ACHN (cell line): ENCODE data around the gene CPSF2.
"Not testable (repeated sequence)": the region's sequence is repeated elsewhere in the genome, so short reads cannot be mapped to it uniquely, and the experiment has no call there.

Source experiments
- DNase-seq: peaks from one replicate; pipeline ENCODE4 v3.0.0-alpha.2; 2015
- in situ Hi-C: cut with HindIII; loops from 2 replicates; pipeline ENCODE4 v1.10.0; 2017; ENCODE audit warnings: low sequenced_read_pairs, low pct_ligation_motif_present, low pct_unique_long_range_greater_than_20kb

CPSF2 gene

DNA sequence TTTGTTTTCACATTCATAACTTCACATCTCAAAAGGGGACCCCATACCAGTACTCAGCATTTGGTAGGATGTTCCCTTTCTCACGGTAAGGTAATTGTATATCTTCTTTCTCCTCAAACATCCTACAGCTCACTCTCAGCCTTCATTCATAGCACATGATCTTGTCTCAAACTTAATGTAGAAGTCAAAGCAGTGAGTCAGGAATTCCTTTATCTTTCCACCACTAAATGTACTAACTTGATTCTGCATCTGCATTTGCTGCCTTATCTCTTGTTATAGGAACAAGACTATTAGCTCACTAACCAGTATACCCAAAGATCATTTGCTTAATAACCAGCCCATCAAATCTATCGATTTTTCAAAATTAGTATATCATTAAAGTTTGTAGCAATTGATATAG lies 22.9 kb downstream of the CPSF2 start:
- DNase-seq, result peak; percentile 25
- in situ Hi-C loops, result no loop called here

DNA sequence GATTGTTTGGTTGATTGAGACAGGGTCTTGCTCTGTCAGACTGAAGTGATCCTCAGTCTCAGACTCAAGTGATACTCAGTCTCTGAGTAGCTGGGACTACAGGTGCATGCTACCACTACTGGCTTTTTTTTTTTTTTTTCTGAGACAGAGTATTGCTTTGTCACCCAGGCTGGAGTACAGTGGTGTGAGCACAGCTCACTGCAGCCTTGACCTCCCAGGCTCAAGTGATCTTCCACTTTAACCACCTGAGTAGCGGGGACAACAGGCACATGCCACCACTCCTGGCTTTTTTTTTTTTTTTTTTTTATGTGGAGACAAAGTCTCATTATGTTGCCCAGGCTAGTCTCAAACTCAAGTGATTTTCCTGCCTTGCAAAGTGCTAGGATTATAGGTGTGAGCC lies 31.8 kb downstream of the CPSF2 start:
- DNase-seq, result no peak
- in situ Hi-C loops, result no loop called here

DNA sequence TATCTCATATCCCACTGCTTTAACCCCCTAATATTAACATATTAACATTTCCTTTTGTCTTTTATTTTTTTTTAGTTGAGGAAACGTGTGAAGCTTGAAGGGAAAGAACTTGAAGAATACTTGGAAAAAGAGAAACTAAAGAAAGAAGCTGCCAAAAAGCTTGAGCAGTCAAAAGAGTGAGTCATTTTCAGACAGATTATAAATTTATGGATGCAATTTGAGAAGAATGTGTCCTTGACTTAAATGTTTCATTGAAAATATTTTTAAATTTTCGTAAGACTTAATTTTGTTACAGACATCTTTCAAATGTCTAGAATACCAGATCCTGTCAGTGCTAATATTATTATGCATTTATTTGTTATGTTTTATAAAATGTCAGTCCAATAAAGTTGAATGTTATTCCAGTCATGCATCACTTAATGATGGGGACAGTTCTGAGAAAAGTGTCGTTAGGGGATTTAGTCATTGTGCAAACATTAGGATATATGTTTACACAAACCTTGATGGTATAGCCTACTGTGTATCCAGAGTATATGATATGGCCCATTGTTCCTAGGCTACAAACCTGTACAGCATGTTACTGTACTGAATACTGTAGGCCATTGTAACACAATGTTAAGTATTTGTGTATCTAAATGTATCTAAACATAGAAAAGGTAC lies 32.6 kb downstream of the CPSF2 start:
- no peak for DNase-seq
- in situ Hi-C loops, result no loop called here

DNA sequence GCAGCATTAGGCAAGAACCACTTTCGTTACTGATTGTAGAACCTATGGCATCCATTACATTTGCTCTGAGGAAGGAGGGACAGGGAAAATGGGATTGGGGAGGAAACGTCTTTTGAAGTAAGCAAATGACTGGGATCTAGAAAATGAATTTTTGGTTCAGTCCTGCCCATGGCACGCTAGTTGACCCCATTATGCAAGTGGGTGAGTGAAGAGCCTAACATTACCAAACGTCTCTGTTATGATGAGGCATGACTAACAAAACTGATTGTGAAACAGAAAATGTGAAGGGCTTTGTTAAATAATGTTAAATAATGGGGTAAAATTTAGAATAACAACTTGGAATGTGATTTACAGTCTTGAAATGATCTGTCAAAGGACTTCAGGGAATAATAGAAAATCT lies 38.9 kb downstream of the CPSF2 start:
- in situ Hi-C loops, result no loop called here

DNA sequence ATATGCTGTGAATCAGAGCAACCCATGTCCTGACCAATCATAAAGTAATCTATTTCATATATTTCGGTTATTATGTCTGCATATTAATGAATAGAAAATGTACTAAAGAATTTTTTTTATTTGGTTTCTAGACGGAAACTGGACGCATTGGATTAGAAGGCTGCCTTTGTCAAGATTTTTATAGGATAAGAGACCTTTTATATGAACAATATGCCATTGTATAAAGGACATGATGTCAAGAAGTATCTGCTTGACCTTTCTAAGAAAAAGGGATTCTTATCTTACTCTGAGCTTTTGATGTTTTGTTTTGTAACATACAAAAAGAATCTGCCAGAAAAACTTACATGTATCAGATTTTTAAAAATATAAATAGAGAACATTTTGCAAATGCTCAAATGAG lies 39.8 kb downstream of the CPSF2 start:
- DNase-seq, result no peak
- in situ Hi-C loops, result no loop called here

More for the DNA sequence above, 38.9 kb downstream of the CPSF2 start:
- DNase-seq, result no peak

DNA sequence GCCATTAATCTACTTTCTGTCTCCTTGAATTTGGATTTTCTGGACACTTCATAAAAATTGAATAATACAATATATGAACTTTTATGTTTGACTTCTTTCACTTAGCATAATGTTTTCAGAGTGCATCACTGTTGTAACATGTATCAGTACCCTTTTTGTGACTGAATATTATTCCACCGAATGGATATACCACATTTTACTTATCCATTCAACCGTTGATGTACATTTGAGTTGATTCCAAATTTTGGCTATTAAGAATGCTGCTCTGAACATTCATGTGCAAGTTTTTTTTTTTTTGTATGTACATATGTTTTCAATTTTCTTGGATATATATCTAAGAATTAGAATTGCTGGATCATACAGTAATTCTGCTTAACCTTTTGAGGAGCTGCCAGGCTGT lies 43.2 kb downstream of the CPSF2 start:
- in situ Hi-C loops, result no loop called here
- DNase-seq, result no peak

DNA sequence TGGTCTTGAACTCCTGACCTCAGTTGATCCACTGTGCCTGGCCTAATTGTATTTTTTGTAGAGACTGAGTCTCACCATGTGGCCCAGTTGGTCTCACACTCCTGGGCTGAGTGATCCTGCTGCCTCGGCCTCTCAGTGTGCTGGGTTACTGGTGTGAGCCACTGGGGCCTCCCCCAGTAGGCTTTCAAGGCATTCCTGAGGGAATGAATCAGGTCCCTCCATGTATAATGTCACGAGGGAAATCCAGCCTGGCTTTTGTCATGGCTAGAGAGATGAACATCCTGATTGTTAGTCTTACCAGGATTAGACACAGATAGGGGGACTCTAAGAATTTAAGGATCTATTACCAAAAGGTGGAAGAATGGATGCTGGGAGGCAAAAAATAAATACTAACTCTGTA lies 51.9 kb downstream of the CPSF2 start:
- in situ Hi-C loops, result no loop called here
- no peak for DNase-seq

DNA sequence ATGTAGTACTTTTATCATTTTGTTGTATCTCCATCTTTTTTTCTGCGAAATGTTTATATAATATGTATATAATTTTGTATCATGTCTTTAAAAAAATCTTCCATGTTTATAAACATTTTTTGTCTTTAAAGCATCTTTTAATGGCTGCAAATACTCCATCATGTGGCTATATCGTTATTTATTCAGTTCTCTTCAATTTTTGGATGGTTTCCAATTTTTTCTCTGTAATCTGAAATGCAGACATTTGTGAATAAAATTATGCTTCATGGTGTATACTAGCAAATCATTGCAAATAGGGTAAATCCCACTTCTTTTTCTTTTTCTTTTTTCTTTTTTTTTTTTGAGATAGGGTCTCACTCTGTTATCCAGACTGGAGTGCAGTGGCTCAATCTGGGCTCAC lies 54.0 kb downstream of the CPSF2 start:
- in situ Hi-C loops, result no loop called here
- DNase-seq, result no peak

DNA sequence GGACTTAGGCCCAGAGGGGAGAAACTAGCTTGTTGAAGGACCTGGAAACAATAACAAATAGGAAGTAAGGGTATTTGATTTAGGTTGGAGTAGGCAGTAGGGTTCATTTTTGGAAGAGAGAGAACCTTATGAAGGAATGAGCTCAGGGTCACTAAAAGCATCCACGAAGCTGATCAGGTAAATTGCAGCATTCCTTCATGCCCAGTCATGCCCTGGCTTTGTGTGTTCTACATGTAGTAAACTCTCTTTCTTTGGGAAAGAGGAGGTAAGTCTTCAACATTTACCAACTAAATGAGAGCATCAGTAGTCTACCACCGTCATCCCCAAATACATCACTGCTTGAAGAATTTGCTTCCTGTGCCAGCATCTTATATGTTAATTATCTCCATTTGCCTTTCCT lies 54.7 kb downstream of the CPSF2 start:
- DNase-seq, result no peak
- in situ Hi-C loops, result no loop called here

DNA sequence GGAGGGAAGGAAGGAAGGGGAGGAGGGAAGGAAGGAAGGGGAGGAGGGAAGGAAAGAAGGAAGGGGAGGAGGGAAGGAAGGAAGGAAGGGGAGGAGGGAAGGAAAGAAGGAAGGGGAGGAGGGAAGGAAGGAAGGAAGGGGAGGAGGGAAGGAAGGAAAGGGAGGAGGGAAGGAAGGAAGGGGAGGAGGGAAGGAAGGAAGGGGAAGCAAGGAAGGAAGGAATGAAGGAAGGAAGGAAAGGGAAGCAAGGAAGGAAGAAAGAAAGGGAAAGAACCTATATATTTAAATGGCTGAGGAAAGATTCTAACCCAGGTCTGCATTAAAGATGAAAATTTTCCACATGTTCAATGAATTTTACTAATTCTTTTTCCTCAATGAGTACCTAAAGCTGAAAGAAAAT lies 57.4 kb downstream of the CPSF2 start:
- in situ Hi-C loops, DNase-seq: not testable (repeated sequence)

DNA sequence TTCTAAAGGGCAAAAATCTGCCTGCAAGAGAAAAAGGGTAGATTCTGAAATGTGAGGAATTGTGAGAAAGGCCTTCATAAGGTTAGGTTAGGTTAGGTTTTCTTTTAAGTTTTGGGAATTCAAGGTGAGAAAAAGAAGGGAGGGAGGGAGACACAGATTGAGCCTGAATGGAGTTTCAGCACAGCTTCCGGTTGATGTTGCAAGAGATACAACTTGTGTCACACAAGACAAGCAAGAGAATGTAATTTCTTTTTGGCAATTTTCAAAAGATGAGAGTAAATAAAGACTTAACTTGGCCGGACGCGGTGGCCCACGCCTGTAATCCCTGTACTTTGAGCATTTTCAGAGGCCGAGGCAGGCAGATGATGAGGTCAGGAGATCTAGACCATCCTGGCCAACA lies 63.8 kb downstream of the CPSF2 start:
- in situ Hi-C loops, result no loop called here

DNA sequence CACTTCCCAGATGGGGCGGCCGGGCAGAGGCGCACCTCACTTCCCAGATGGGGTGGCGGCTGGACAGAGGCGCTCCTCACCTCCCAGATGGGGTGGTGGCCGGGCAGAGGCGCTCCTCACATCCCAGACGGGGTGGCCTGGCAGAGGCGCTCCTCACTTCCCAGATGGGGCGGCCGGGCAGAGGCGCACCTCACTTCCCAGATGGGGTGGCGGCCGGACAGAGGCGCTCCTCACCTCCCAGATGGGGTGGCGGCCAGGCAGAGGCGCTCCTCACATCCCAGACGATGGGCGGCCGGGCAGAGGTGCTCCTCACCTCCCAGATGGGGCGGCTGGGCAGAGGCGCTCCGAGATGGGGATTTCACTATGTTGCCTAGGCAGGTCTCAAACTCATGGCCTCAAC lies 65.8 kb downstream of the CPSF2 start:
- DNase-seq, in situ Hi-C loops: not testable (repeated sequence)

More for the DNA sequence above, 63.8 kb downstream of the CPSF2 start:
- no peak for DNase-seq

DNA sequence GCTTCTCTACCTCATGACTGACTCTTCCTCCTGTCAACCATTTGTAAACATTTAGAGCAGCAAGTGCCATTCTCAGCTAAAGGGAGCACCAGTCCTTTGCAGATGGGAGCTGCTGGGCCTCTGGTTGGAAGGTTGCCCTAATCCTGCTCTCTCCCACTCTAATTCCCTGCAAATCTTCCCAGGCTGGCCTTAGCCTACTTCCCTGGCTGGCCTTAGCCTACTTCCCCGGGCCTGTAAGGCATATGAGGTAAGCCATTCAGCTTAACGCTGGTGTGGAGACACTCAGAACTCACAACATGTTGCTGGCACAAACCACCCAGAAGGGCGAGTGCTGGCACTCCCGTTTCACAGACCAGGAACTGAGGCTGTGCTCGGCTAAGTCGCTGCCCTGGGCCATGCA lies 69.0 kb downstream of the CPSF2 start:
- DNase-seq, result no peak
- in situ Hi-C loops, result no loop called here

DNA sequence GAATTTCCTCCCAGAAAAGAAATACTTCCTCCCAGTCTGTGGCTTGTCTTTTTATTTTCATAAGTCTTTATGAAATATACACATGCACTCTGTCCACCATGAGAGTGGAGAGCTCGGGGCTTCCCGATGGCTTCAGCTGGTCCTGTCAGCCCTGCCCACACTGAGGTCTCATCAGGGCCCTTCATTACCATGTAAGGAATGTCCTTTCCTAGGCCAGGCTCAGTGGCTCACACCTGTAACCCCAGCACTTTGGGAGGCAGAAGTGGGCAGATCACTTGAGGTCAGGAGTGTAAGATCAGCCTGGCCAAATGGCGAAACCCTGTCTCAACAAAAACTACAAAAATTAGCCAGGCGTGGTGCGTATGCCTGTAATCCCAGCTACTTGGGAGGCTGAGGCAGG lies 77.0 kb downstream of the CPSF2 start:
- in situ Hi-C loops, result no loop called here
- no peak for DNase-seq

DNA sequence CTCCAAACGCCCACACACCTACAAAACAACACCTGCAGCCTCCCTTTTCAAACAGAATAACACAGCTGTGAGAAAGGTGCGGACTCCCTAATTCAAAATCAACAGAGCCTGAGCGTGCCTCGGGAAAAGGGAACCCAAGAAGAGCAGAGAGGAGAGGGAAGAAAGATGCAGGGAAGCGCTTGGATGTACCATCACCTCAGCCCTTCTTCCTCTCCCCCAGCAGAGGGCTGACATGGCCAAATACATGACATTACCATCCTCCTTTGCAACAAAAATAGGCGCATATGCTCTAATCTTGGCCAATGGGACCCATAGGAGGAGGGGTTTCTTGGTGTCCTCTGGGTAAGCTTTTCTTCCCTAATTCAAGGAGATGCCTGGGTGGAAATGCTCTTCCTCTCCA lies 78.0 kb downstream of the CPSF2 start:
- DNase-seq, result no peak

DNA sequence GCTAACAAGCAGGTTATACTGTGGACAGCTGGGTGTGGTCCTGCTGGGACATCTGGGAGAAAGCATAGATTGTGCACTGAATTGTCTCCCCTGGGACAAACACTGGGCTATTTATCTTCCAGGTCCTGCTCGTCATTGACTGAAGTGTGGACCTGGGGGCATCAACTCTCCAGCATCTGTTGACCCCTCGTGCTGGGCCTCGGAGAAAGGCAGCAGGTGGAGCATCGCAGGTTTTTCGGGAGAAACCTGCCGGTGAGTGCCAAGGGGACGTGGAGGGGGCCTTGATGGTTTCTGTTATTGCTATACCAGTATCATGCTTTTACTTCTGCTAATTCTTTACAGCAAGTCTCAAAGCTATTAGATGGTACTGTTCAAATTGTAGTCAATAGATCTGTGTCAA lies 81.3 kb downstream of the CPSF2 start:
- in situ Hi-C loops, result no loop called here
- DNase-seq, result no peak

More for the DNA sequence above, 78.0 kb downstream of the CPSF2 start:
- in situ Hi-C loops, result no loop called here

DNA sequence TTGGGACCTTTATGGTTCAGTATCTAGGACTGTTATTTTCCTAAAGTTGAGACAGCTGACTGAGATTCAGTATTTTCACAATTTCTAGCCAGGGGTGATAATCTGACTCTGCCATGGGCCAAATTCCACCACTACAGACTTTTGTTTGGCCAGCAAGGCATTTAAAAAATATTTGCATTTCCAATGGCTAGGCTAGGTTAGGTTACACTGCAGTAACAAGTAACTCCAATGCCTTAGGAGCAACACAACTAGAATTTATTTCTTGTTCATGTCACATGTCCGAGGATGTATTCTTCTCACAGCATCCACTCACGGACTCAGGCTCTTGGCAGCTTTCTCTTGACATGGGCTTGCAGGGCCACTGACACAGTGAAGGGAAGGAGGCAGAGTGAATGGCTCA lies 83.0 kb downstream of the CPSF2 start:
- in situ Hi-C loops, result no loop called here
- DNase-seq, result no peak

DNA sequence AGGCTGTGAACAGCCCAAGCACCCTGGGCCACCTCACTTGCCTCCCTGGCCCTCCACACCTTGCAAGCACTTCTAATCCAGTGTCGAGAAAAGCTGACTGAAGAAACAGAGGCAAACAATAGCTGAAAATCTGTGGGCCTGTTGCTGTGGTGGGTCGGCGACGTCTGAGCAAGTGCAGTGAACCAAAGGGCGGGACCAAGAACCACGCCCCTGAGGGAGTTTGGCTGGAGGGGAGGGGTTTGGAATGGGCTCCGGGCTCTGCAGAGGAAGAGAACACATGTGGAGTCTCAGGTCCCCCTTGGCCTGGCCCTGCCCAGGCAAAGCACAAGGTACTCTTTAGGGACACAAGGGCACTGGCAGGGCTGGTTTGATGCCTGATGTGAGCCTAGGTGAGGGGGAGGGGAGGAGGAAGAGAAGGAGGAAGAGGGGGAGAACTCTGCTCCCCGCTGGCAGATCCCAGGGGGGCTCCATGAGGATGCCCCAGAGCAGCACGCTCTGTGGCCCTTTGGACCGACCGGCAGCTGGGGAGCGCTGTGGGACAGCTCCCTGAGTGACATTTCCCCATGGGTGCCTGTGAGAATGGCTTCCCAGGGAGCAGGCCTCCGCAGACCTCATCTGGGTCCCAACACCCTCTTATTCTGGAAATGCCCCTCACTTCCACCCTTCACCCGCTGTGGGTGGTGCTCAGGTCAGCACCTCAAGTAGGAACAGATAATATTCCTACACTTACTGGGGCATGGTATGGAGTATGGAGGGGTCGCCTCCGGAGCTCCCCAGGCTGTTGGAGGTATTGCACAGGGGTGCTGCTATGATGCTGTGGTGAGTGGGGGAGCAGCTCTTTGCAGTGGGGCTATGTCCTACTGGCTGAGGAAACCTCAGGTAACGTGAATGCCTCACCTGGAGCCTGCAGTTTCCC lies 85.5 kb downstream of the CPSF2 start:
- DNase-seq, result no peak
- in situ Hi-C loops, result no loop called here

DNA sequence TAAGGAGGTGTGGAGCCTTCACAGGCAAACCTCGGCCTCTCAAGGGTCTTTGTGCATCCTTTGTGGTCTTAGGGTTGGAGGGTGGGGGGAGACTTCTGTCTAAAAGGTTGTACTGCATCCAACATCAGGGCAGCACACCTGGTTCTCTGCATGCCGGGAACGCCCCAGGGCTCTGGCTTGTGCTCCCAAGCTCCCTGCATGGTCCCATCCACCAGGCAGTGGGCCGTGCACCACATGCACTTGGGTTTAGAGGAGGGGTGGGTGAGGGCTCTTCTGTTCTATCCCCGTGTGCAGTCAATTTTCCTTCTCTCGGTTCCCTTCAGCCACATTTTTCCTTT lies 86.1 kb downstream of the CPSF2 start:
- DNase-seq, result no peak
- in situ Hi-C loops, result no loop called here

DNA sequence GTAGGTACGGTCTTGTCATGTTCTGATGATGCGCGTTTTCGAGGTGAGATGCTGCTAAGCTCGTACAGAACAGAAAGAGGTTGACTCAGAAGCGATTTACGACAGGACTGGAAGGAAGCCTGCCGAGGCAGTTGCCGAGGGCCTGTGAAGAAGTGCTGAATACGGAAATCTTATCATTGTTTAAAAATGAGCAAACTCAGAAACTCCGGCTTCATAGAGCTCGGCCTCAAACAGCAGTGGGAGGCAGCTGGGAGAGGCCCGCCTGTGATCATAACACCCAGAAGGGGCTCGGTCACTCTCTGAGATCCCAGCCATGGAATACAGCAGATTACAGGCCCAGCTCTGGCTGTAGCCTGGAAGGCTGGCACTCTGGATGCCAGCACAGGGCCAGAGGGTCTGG lies 87.4 kb downstream of the CPSF2 start:
- in situ Hi-C loops, result no loop called here
- DNase-seq, result no peak
